GM10248 (cell line): ENCODE results near the gene GFRAL.

Experiments used
- CTCF ChIA-PET: fragments of 300-600 bp; sonication (Branson Sonifier 250); formaldehyde crosslinking; extraction: SDS; loops from one replicate; lab custom pipeline; 2021; ENCODE audit warnings: antibody characterized with exemption; lab: Yijun Ruan, JAX
- POLR2A ChIA-PET: fragments of 350-650 bp; sonication (Branson Sonifier 250); formaldehyde crosslinking; extraction: SDS; loops from one replicate; lab custom pipeline; 2020; ENCODE audit warnings: antibody characterized with exemption; lab: Yijun Ruan, JAX
- DNase-seq: peaks from one replicate; pipeline ENCODE4 v3.0.0; 2012; ENCODE audit errors: extremely low spot score
- CTCF ChIP-seq: IDR thresholded peaks from 2 replicates; pipeline ENCODE4 v1.5.1; 2012; ENCODE audit warnings: mild to moderate bottlenecking, low read depth; ENCODE audit errors: extremely low read depth, missing control alignments, control extremely low read depth

GFRAL gene

GRCh38 chr6:55379471-55379870 is 52.2 kb downstream of the GFRAL start:
- ChIA-PET CTCF (no interaction called here), POLR2A (no interaction called here)
- DNase-seq, result no peak

DNA sequence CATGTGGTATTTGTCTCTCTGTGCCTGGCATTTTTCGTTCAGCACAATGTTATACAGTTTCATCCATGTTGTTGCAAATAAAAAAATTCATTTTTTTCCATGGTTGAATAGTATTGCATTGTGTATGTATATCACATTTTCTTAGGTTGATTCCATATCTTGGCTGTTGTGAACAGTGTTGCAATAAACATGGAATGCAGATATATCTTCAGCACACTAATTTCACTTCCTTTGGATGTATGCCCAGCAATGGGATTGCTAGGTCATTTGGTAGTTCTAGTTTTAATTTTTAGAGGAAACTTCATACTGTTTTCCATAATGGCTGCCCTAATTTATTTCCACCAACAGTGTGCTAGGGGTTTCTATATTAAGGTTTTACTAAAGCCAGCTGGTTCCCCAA is 52.6 kb downstream of the GFRAL start:
- no peak for TF ChIP-seq CTCF
- ChIA-PET POLR2A (no interaction called here), CTCF (no interaction called here)
- DNase-seq, result no peak

More at GRCh38 chr6:55379471-55379870, 52.2 kb downstream of the GFRAL start:
- TF ChIP-seq CTCF, result no peak

DNA sequence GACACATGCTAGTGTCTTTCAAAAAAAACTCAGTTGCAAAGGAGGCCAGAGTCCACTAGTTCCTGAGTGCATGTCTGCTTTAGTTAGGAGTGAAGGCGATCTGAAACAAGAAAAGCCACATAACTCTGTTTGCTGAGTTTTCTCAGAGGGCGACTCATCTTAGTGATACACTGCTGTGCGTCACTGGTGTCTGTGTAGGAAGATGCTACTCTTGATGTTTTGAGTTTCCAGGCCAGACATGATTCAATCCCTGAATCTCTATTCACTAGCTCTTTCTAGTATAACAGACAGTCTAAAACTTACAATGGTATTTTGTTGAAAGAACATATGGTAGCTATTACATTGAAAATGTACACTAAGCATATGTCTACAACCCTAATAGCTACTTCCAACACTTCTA is 60.9 kb downstream of the GFRAL start:
- POLR2A ChIA-PET, result no interaction called here
- CTCF ChIA-PET, result interaction anchor here (1.1 to 1.9 kb wide), 2 partner anchors 14 to 28 kb away, joined by 3 to 5 read pairs; no protein-coding TSS in a partner anchor
- no peak for TF ChIP-seq CTCF
- DNase-seq, result no peak

DNA sequence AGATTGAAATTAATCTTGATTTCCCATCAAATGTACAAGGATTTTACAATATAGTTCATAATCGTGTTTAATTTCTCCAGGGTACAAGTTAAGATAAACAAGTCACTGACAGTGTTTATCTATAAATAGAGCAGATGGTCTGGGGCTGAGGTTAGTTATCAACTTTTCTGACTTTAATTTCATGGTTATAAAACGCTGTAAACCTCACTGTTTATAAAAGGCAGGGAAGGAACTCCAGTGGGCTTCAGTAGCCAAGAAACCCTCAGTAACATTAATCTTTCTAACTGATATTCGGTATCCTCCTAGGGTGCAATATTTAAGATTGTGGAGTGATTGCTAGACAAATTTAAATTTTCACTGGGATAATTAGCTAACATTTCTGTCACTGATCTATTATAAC is 68.6 kb downstream of the GFRAL start:
- no peak for DNase-seq
- no peak for TF ChIP-seq CTCF
- ChIA-PET POLR2A (no interaction called here), CTCF (interaction anchor here (1.0 kb wide), 1 partner anchor 9 kb away, joined by 5 read pairs; no protein-coding TSS in a partner anchor)

GRCh38 chr6:55397986-55398385 is 70.7 kb downstream of the GFRAL start:
- POLR2A ChIA-PET, result no interaction called here
- no peak for DNase-seq
- TF ChIP-seq CTCF, result no peak
- CTCF ChIA-PET, result interaction anchor here (2.0 kb wide), 1 partner anchor 13 kb away, joined by 6 read pairs; no protein-coding TSS in a partner anchor

- no peak for TF ChIP-seq CTCF
- DNase-seq, result no peak
- ChIA-PET CTCF (interaction anchor here (0.8 to 1.5 kb wide), 3 partner anchors 10 to 31 kb away, joined by 3 read pairs; no protein-coding TSS in a partner anchor), POLR2A (no interaction called here)
Observed at GRCh38 chr6:55399351-55399750, 72.1 kb downstream of the GFRAL start.
